H9 (cell line): ENCODE measurements around the gene CYP17A1. TPM values are rescaled to one million over a fixed set of nuclear protein-coding genes. Genes with fewer than 3 reads are reported as not detected.

Experiments
- DNase-seq: peaks from one replicate; pipeline ENCODE4 v3.0.0-alpha.2; 2017
- H2AFZ ChIP-seq: one replicate; pipeline ENCODE4 v1.6.1; 2013; ENCODE audit warnings: mild to moderate bottlenecking, low read length, control low read depth, moderate library complexity
- H2AK5ac ChIP-seq: 2 replicates; pipeline ENCODE4 v1.6.1; 2013; ENCODE audit warnings: low read length, control low read depth, mixed read lengths; ENCODE audit not compliant: insufficient read length
- H2BK120ac ChIP-seq: one replicate; pipeline ENCODE4 v1.6.1; 2013; ENCODE audit warnings: low read depth, mild to moderate bottlenecking, low read length, control low read depth, inconsistent platforms; ENCODE audit not compliant: poor library complexity, severe bottlenecking
- H2BK12ac ChIP-seq: 2 replicates; pipeline ENCODE4 v1.6.1; 2013; ENCODE audit warnings: low read length, control low read depth, mixed read lengths, low read depth; ENCODE audit not compliant: insufficient read length
- H2BK15ac ChIP-seq: 2 replicates; pipeline ENCODE4 v1.6.1; 2013; ENCODE audit warnings: low read depth, low read length, control low read depth
- H2BK20ac ChIP-seq: one replicate; pipeline ENCODE4 v1.6.1; 2013; ENCODE audit warnings: low read depth, mild to moderate bottlenecking, low read length, control low read depth, inconsistent platforms; ENCODE audit not compliant: poor library complexity, severe bottlenecking
- H2BK5ac ChIP-seq: 2 replicates; pipeline ENCODE4 v1.6.1; 2013; ENCODE audit warnings: low read length, control low read depth, mixed read lengths; ENCODE audit not compliant: insufficient read length
- H3K14ac ChIP-seq: 2 replicates; pipeline ENCODE4 v1.6.1; 2013; ENCODE audit warnings: low read length, control low read depth; ENCODE audit not compliant: insufficient read depth
- H3K18ac ChIP-seq: 2 replicates; pipeline ENCODE4 v1.6.1; 2013; ENCODE audit warnings: low read depth, mild to moderate bottlenecking, mixed read lengths, low read length, control low read depth; ENCODE audit not compliant: insufficient read length
- H3K23ac ChIP-seq: 2 replicates; pipeline ENCODE4 v1.6.1; 2013; ENCODE audit warnings: low read length, control low read depth, mixed read lengths, low read depth; ENCODE audit not compliant: insufficient read length
- H3K23me2 ChIP-seq: 2 replicates; pipeline ENCODE4 v1.6.1; 2013; ENCODE audit warnings: low read depth, mild to moderate bottlenecking, mixed read lengths, low read length, control low read depth; ENCODE audit not compliant: insufficient read length, poor library complexity, severe bottlenecking
- H3K27ac ChIP-seq: 2 replicates; pipeline ENCODE4 v1.5.1; 2013; ENCODE audit warnings: low read length, control low read depth, mixed read lengths, low read depth; ENCODE audit not compliant: insufficient read length
- H3K27me3 ChIP-seq: 2 replicates; pipeline ENCODE4 v1.6.1; 2013; ENCODE audit warnings: low read length, control low read depth, inconsistent platforms; ENCODE audit not compliant: insufficient read depth
- H3K4ac ChIP-seq: 2 replicates; pipeline ENCODE4 v1.6.1; 2013; ENCODE audit warnings: low read depth, mild to moderate bottlenecking, control low read depth, inconsistent platforms, low read length, moderate library complexity
- H3K4me1 ChIP-seq: 2 replicates; pipeline ENCODE4 v1.6.1; 2013; ENCODE audit warnings: low read length, control low read depth, inconsistent platforms; ENCODE audit not compliant: insufficient read depth
- H3K4me2 ChIP-seq: 2 replicates; pipeline ENCODE4 v1.6.1; 2013; ENCODE audit warnings: low read length, control low read depth, mixed read lengths; ENCODE audit not compliant: insufficient read length, insufficient read depth
- H3K56ac ChIP-seq: 2 replicates; pipeline ENCODE4 v1.6.1; 2013; ENCODE audit warnings: low read depth, mild to moderate bottlenecking, mixed read lengths, low read length, control low read depth; ENCODE audit not compliant: insufficient read length
- H3K79me1 ChIP-seq: 2 replicates; pipeline ENCODE4 v1.6.1; 2013; ENCODE audit warnings: low read depth, mild to moderate bottlenecking, moderate library complexity, low read length, control low read depth, inconsistent platforms; ENCODE audit not compliant: insufficient read depth, poor library complexity, severe bottlenecking
- H3K79me2 ChIP-seq: 2 replicates; pipeline ENCODE4 v1.6.1; 2013; ENCODE audit warnings: low read length, control low read depth, inconsistent platforms; ENCODE audit not compliant: insufficient read depth
- H3K9ac ChIP-seq: 2 replicates; pipeline ENCODE4 v1.6.1; 2013; ENCODE audit warnings: low read length, control low read depth, mixed read lengths; ENCODE audit not compliant: insufficient read length; ENCODE audit errors: extremely low read depth
- H3K9me3 ChIP-seq: one replicate; pipeline ENCODE4 v1.6.1; 2013; ENCODE audit warnings: low read depth, low read length, inconsistent platforms; ENCODE audit not compliant: control insufficient read depth
- H3T11ph ChIP-seq: one replicate; pipeline ENCODE4 v1.6.1; 2013; ENCODE audit warnings: mild to moderate bottlenecking, low read length, control low read depth, inconsistent platforms
- H4K20me1 ChIP-seq: one replicate; pipeline ENCODE4 v1.6.1; 2013; ENCODE audit not compliant: control insufficient read depth, insufficient read length, insufficient read depth
- H4K5ac ChIP-seq: 2 replicates; pipeline ENCODE4 v1.6.1; 2013; ENCODE audit warnings: low read depth, mild to moderate bottlenecking, mixed read lengths, low read length, control low read depth; ENCODE audit not compliant: insufficient read length
- H4K8ac ChIP-seq: replicated peaks from 2 replicates; pipeline ENCODE4 v1.6.1; 2013; ENCODE audit warnings: low read length, control low read depth, mixed read lengths, low read depth; ENCODE audit not compliant: insufficient read length
- H4K91ac ChIP-seq: 2 replicates; pipeline ENCODE4 v1.6.1; 2013; ENCODE audit warnings: low read depth, mild to moderate bottlenecking, moderate library complexity, mixed read lengths, low read length, control low read depth; ENCODE audit not compliant: insufficient read length
- H3K27ac Mint-ChIP-seq, 3 experiments: 2 replicates in 2 of 3; 3 replicates in 1 of 3; pipeline ENCODE4 v1.8.0; 2020 to 2021; ENCODE audit warnings: mixed read lengths in 3 of 3, mild to moderate bottlenecking in 1 of 3, moderate library complexity in 1 of 3
- H3K27me3 Mint-ChIP-seq: 2 replicates; pipeline ENCODE4 v1.8.0; 2021; ENCODE audit warnings: low read depth, mild to moderate bottlenecking, moderate library complexity, mixed read lengths
- H3K36me3 Mint-ChIP-seq, 3 experiments: 2 replicates in 2 of 3; 3 replicates in 1 of 3; pipeline ENCODE4 v1.8.0; 2020 to 2021; ENCODE audit warnings: low read depth in 3 of 3, mixed read lengths in 3 of 3; ENCODE audit not compliant: insufficient read depth in 1 of 3
- H3K4me1 Mint-ChIP-seq, 2 experiments: 2 replicates each; pipeline ENCODE4 v1.8.0; 2020; ENCODE audit warnings: mixed read lengths in 2 of 2
- H3K4me3 Mint-ChIP-seq, 2 experiments: 2 replicates in 1 of 2; 3 replicates in 1 of 2; pipeline ENCODE4 v1.8.0; 2020 to 2021; ENCODE audit warnings: mild to moderate bottlenecking in 2 of 2, mixed read lengths in 2 of 2, moderate library complexity in 1 of 2
- H3K9me3 Mint-ChIP-seq, 2 experiments: 2 replicates in 1 of 2; 3 replicates in 1 of 2; pipeline ENCODE4 v1.8.0; 2020; ENCODE audit warnings: mild to moderate bottlenecking in 2 of 2, mixed read lengths in 2 of 2, moderate library complexity in 1 of 2
- WGBS: extraction: QIAGEN DNeasy Blood & Tissue Kit; methylation state at CpG from one replicate; pipeline ENCODE4 v1.1.7; 2013; ENCODE audit warnings: missing lambda C conversion rate, low lambda C conversion rate, mixed read lengths; ENCODE audit not compliant: insufficient read length; ENCODE audit errors: extremely low coverage; 5-methylcytosine and 5-hydroxymethylcytosine counted together
- total RNA-seq: library from RNA; stranded (reverse); gene quantifications from 2 replicates; pipeline ENCODE4 v1.2.1, GENCODE V29; 2021
- TF ChIP-seq, protein P1 (sequence below): fragments of 200-600 bp; sonication (generic); conservative IDR thresholded peaks from 3 replicates; pipeline ENCODE4 v1.8.0; 2021; ENCODE audit warnings: antibody characterized with exemption, mild to moderate bottlenecking

Gene CYP17A1
- total RNA-seq, 1 experiment from 2014 or later, result not detected

DNA sequence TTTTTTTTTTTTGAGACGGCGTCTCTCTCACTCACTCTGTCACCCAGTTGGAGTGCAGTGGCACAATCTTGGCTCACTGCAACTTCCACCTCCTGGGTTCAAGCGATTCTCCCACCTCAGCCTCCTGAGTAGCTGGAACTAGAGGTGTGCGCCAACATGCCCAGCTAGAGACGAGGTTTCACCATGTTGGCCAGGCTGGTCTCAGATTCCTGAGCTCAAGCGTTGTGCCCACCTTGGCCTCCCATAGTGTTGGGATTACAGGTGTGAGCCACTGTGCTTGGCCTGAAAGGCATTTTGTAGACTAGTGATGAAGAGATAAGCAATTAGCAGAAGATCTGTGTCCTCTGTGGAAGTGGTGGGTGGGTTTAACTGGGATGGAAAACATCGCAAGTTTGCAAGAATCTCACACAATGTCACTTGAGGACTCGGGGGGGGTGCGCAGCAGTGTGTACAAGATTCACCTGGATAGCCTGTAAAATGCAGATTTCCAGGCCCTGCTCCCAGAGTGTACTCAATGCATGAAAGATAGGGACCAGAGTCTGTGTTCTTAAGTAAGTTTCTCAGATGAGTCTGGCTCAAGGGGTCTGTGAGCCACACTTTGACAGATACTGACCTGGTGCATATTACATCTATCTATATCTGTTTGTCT lies 10.9 kb downstream of the CYP17A1 start:
- no peak overlapping the region for H2BK20ac ChIP-seq
- H3K27me3 Mint-ChIP-seq, result no peaks in the 10 kb centered on the region
- no peaks in the 10 kb centered on the region for H3K79me1 ChIP-seq
- no peak overlapping the region for H3K4ac ChIP-seq
- no peak overlapping the region for H3T11ph ChIP-seq
- H4K8ac ChIP-seq, result no peak overlapping the region
- H3K56ac ChIP-seq, result no peak overlapping the region
- peaks cover 9% of the 10 kb centered on the region for H3K9me3 ChIP-seq
- no peak overlapping the region for H3K18ac ChIP-seq
- H2AK5ac ChIP-seq, result no peak overlapping the region
- H3K4me2 ChIP-seq, result no peak overlapping the region
- H3K27ac ChIP-seq, result no peak overlapping the region
- no peak overlapping the region for H3K27ac Mint-ChIP-seq
- TF ChIP-seq, protein P1, sequence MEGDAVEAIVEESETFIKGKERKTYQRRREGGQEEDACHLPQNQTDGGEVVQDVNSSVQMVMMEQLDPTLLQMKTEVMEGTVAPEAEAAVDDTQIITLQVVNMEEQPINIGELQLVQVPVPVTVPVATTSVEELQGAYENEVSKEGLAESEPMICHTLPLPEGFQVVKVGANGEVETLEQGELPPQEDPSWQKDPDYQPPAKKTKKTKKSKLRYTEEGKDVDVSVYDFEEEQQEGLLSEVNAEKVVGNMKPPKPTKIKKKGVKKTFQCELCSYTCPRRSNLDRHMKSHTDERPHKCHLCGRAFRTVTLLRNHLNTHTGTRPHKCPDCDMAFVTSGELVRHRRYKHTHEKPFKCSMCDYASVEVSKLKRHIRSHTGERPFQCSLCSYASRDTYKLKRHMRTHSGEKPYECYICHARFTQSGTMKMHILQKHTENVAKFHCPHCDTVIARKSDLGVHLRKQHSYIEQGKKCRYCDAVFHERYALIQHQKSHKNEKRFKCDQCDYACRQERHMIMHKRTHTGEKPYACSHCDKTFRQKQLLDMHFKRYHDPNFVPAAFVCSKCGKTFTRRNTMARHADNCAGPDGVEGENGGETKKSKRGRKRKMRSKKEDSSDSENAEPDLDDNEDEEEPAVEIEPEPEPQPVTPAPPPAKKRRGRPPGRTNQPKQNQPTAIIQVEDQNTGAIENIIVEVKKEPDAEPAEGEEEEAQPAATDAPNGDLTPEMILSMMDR, result no peak
- no peak for DNase-seq
- H3K14ac ChIP-seq, result no peak overlapping the region
- no peaks in the 10 kb centered on the region for H3K4me1 ChIP-seq
- WGBS, result no CpG with 5 or more reads among the region's 9 CpGs
- no peak overlapping the region for H2BK15ac ChIP-seq
- no peaks in the 10 kb centered on the region for H3K27me3 ChIP-seq
- H3K4me3 Mint-ChIP-seq, result no peak overlapping the region
- H2BK12ac ChIP-seq, result no peak overlapping the region
- no peak overlapping the region for H2BK120ac ChIP-seq
- no peak overlapping the region for H2BK5ac ChIP-seq
- H3K9ac ChIP-seq, result no peak overlapping the region
- H3K23me2 ChIP-seq, result no peaks in the 10 kb centered on the region
- peaks cover 0 to 5% (median 0%) of the 10 kb centered on the region in 3 experiments; a peak in 2 of 7 replicates for H3K36me3 Mint-ChIP-seq
- H3K79me2 ChIP-seq, result no peaks in the 10 kb centered on the region
- no peak overlapping the region for H2AFZ ChIP-seq
- no peak overlapping the region for H4K91ac ChIP-seq
- no peak overlapping the region for H4K5ac ChIP-seq
- peaks cover 2 to 5% of the 10 kb centered on the region in 2 experiments; a peak in 1 of 4 replicates for H3K4me1 Mint-ChIP-seq
- H4K20me1 ChIP-seq, result no peaks in the 10 kb centered on the region
- H3K23ac ChIP-seq, result no peak overlapping the region
- H3K9me3 Mint-ChIP-seq, result peaks cover 13 to 16% of the 10 kb centered on the region in 2 experiments; a peak in 4 of 5 replicates
